GM21786 (cell line): ENCODE data around the gene PIK3C2B.

Experiments
- ATAC-seq: cut with Tn5 transposase; IDR thresholded peaks from one replicate; pipeline ENCODE4 v1.9.1; 2021; ENCODE audit not compliant: unreplicated experiment

The PIK3C2B gene

GRCh38 chr1:204463125-204464060 is 31.2 kb downstream of the PIK3C2B start:
- ATAC-seq = no peak

DNA sequence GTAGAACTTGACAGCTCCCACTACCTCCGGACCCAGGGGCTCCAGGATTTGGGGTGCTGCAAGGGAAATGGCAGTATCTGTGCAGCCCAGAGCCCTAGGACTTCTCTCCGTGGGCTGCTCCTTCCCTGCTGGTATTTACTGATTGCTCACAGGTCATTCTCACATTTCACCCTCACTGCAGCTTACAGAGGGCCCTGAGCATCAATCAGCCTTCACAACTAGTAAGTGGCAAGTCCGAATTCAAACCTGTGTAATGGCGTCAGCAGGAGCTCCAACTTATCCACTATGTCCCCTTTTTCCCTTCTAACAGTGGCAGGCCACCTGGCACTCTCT is 32.4 kb downstream of the PIK3C2B start:
- no peak for ATAC-seq

- no peak for ATAC-seq
Measured at GRCh38 chr1:204461331-204462228, 33.0 kb downstream of the PIK3C2B start.

- no peak for ATAC-seq
Measured at GRCh38 chr1:204460346-204460745, 34.3 kb downstream of the PIK3C2B start.

GRCh38 chr1:204459706-204460105 is 34.9 kb downstream of the PIK3C2B start:
- ATAC-seq = no peak

GRCh38 chr1:204457666-204458065 is 36.9 kb downstream of the PIK3C2B start:
- no peak for ATAC-seq

DNA sequence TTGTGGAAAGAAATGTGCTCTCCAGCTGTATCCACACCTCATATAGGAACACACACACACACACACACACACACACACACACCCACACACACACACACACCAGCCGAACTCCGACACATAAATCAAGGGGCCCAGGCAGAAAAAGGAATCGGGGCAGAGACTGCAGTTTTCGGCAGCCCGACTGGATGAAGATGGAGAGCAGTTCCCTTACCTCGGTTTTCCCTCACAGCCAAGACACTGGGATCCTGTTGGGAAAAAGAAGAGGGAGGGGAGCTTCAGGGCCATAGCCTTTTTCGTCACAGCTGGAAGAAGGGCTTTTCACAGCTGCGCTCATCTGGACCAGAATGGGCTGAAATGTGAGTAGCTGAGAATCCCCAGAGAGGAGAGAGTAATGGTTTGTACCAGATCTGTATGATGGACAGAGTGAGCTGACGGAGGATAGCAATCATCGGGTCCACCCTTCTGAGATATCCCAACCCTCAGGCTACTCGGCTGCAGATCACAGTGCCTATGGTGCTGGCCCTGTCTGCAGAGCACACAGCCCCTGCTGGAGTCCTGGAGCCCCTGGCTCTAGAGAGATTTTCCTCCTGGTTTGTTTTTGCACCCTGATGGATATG is 37.7 kb downstream of the PIK3C2B start:
- no peak for ATAC-seq

- ATAC-seq = no peak
Measured at GRCh38 chr1:204455831-204456145, 38.8 kb downstream of the PIK3C2B start.

GRCh38 chr1:204455063-204455830 is 39.4 kb downstream of the PIK3C2B start:
- ATAC-seq = no peak

- ATAC-seq = no peak
Measured at GRCh38 chr1:204454476-204454875, 40.1 kb downstream of the PIK3C2B start.

- peak; percentile 72 for ATAC-seq
Measured at GRCh38 chr1:204453141-204453772, 41.3 kb downstream of the PIK3C2B start.

- no peak for ATAC-seq
Measured at GRCh38 chr1:204451352-204452124, 43.1 kb downstream of the PIK3C2B start.

DNA sequence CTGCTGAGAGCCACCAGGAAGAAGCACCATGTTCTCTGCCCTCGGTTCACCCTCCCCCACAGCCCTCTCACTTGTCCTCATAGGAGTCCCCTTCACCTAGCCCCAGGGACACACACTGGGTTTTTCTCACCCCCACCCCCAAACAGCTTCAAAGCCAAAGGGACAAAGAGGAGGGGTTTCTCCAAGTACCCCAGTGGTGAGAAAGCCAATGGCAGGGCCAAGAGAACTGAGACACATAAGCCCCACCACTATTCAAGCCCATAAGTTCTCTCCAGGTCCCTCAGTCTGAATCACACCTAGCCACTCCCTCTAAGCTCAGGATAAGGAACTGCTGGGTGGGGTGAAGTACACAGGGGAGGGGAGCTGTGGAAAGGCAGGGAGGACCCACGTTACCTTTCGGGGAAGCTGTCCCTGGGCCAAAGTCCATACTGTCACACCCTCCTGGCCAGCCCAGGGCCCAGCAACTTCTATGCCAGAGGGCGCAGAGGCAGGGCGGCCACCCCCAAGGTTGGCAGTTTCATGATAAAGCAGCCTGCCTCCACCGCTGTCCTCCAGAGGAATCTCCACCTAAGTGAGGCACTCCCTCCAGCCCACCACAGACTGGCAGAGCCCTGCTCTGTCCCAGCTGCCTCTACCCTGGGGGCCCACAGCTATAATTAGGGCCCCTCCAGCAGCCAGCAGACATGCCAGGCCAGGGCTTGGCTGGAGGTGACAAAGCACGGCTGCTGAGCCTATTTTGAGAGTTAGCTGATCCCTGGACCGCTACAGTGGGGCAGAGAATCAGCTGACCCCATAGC is 43.9 kb downstream of the PIK3C2B start:
- ATAC-seq = no peak

DNA sequence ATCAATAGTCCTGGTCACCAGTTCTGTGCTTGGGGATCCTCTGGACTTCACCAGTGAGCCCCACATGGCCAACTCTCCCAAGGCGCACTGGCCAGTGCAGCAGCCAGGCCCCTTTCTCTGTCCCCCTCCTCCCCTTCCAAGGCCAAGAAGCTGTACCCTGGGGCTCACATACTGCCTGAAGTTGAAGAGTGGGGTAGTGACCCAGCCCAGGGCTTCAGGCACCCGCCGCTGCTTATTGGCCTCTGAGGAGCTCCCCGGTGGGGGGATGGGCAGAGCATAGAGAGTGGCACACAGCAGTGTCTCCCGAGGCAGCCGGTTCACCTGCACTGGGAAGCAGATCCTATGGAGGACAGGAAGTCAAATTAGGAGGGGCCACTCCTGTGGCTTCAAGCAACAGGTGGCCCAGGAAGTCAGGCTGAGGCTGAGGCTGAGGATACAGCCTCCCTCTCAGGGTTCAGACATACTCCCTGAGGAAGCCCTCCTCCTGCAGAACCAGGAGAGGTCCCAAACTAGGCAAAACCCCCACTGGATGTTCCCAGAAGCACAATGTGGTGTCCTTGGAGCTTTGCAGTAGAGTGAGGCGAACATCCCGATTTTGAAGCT is 44.8 kb downstream of the PIK3C2B start:
- ATAC-seq = no peak

DNA sequence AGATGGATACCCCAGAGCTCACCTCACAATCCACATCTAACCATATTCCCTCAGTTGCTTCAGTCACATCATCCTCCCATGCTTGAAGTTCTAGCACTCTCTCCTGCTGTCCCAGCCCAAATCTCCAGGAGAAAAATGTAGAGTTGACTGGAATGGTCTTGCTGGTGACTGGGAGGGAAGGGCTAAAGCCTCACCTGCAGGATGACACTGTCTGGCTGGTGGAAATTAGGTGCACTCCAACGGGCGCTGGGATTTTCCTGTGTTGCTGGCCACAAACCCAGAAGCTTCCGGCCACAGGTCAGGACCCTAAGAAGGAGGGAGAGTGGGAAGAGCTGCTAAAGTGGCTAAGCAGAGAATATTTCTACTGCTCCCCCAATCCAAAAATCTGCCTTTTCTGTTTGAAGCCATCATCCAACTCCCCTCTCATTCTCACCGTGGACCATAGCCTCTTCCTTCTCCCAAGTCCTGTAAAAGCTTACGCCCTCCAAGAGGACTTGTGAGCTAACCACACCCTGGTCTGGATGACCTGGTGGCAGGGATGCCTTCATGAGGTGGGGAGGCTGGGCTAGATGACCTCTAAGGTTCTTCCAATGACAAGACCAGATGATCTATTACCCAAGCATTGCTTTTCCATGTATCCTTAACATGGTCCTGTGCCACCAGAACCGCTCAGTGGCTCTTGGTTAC is 45.5 kb downstream of the PIK3C2B start:
- no peak for ATAC-seq

DNA sequence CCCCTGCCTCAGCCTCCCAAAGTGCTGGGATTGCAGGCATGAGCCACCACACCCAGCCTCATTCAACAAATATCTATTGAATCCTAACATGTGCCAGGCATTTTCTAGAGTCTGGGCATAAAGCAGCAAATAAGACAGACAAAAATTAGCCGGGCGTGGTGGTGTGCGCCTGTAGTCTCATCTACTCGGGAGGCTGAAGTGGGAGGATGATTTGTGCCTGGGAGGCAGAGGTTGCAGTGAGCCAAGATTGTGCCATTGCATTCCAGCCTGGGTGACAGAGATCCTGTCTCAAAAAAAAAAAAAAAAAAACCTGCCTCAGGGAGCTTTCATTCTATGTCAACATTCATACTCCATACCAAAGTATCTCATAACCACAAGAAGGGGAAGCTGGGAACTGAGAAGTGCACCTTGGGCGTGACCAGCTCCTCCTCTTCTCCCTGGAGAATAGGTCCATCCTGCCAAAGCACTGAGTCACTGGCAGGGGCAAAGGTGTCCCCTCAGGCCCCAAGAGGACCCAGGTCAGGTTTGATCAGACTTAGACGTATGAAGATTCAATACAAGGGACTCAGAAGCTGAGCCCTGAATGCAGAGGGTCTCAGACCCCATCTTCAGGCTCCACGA is 46.2 kb downstream of the PIK3C2B start:
- no peak for ATAC-seq

- no peak for ATAC-seq
Measured at GRCh38 chr1:204447736-204448135, 46.9 kb downstream of the PIK3C2B start.
